ENCODE results near the gene ADAMTS18.
"Not testable (repeated sequence)": the region's sequence is repeated elsewhere in the genome, so short reads cannot be mapped to it uniquely, and the experiment has no call there.

GRCh38 chr16:77266185-77266584, 168.6 kb downstream of the ADAMTS18 start:
- TF ChIP-seq CTCF (conservative IDR thresholded peaks at IDR 0.05; ENCODE audit: low read depth, low read length); EZH2 (IDR thresholded peaks at IDR 0.05; ENCODE audit: low read length, unreplicated experiment); EZH2phosphoT487 (IDR thresholded peaks at IDR 0.05; ENCODE audit: borderline replicate concordance, low read length): not testable (repeated sequence)
